GM18873 (cell line): ENCODE results near the gene ITIH1.
"Not testable (repeated sequence)": the region's sequence is repeated elsewhere in the genome, so short reads cannot be mapped to it uniquely, and the experiment has no call there.

ENCODE experiments used
- ATAC-seq: cut with Tn5 transposase; IDR thresholded peaks from one replicate; pipeline ENCODE4 v1.9.1; 2021; ENCODE audit warnings: mild to moderate bottlenecking, moderate library complexity, moderate number of reproducible peaks; ENCODE audit not compliant: unreplicated experiment, low FRiP score

Gene ITIH1

GRCh38 chr3:52777127-52777958, at the start of gene ITIH1:
Gene ITIH1, plus strand, starts transcription at chr3:52777599. Its CDS starts 17 bp downstream, at chr3:52777616.
- no peak for ATAC-seq

- ATAC-seq = not testable (repeated sequence)
These were observed 48.6 kb upstream of the ITIH1 start for GRCh38 chr3:52728753-52729152.

GRCh38 chr3:52730681-52731080, 46.7 kb upstream of the ITIH1 start:
- ATAC-seq = no peak

- no peak for ATAC-seq
These were observed 45.8 kb upstream of the ITIH1 start for GRCh38 chr3:52731590-52731989.

DNA sequence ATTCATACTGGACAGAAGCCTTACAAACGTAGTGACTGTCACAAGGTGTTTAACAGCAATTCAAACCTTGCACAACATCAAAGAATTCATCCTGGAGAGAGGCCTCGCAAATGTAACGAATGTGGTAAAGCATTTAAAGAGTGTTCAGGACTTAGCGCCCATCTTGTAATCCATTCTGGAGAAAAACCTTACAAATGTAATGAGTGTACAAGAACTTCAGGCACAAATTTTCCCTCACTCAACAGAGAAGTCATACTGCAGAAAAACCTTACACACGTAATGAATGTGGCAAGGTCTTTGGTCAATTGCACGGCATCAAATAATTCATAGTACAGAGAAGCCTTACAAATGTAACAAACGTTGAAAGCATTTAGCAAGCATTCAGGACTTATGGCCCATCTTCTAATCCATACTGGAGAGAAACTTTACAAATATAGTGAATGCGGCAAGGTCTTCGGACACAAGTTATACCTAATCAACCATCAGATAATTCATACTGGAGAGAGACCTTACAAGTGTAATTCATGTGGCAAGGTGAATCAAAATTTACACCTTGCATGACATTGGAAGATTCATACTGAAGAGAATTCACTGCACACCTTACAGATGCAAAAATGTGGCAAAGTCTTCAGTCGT, 44.0 kb upstream of the ITIH1 start:
- ATAC-seq = no peak

DNA sequence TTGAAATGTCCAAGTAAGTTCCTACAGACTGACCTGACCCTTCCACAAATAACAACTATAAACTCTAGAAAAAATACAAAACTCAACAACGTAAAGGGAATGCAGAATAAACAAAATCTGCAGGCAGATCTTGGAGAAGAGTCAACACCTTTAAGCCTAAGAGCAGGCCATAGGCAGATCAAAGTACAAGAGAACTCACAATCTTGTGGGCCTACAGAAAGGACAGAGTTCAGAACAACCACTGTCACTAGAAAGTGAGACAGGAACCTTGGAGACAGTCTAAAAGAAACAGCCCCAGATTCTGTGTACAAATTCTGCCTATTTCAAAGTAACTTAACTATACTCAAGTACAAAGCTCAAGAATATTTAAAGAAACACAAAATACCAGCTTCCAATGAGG, 37.7 kb upstream of the ITIH1 start:
- no peak for ATAC-seq

DNA sequence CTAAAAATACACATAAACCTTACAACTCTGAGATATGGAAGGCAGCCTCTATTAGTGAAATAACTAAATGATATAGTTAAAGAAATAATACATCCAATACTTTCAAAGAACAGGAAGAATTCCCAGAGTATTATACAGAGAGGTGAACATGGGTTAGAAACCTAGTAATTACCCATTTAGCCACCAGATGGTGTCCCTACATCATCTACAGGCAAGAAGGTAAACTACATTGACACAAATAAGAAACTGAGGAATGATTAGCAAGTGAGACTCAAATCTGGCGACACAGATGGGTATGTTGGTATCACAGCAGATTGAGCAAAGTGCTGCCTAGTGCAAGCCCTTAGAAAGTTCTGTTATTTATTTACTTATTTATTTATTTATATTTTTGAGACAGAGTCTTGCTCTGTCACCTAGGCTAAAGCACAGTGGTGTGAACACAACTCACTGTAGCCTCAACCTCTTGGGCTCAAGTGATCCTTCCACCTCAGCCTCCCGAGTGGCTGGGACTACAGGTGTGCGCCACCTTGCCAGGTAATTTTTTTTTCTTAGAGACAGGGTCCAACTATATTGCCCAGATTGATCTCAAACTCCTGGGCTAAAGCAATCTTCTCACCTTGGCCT, 34.9 kb upstream of the ITIH1 start:
- ATAC-seq = no peak

DNA sequence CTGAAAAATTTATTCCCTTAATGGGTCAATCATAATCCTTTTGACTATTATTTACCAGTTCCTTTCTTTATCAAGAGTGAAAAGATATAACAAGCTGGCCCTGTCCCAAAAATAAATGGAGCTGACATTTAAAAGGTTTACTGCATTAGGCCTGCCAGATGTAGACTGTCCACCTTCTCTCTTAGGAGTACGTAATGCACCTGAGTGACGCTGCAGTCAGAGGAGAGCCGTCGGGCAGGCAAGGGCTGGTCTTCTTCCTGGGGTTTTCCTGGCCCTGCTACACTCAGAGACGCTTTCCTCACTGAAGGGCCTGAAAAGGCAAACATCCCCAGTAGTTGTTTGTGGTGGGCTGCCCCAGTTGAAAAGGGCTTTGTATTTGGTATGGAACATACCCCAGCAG, 34.2 kb upstream of the ITIH1 start:
- ATAC-seq = no peak

- no peak for ATAC-seq
These were observed 33.7 kb upstream of the ITIH1 start for GRCh38 chr3:52743721-52744120.

DNA sequence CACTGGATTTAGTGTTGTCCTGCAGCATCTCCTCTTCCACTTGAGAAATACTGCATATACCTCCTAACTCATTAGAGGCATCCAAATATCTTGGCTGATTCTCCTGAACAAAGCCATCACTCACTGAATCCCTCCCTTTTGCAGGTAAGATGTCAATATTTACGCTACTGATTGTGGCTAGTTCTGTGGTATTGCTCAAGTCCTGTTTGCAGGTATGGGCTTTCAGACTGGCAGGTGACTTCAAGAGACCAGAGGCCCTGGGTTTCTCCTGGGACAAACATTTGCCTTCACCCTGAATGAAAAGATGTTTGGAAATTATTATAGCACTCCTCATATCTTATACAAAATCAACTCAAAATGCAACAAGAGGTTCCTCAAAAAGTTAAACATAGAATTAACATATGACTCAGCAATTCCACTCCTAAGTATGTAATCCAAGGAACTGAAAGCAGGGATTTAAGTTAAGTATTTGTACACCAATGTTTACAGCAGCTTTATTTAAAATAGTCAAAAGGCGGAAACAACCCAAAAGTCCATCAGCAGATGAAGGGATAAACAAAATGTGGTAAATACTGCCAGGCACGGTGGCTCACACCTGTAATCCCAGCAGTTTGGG, 25.2 kb upstream of the ITIH1 start:
- ATAC-seq = no peak

DNA sequence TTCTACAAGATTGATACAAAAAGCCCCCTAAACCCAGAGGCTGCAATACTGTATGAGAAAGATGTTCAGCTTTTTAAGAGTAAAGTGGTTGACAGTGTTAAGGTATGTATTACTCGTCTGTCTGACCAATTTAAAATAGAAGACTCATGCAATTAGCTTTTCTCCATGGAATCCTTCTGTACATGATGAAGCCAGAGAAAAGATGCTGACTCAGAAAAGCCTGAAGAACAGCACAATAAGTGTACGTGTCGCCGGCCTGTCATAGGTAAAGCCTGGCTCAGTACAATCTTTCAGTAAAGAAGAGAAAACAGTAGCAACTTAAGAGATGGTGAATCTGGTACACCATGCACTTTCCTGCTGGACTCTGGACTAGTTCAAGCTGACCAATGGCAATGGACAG, 23.0 kb upstream of the ITIH1 start:
- ATAC-seq = no peak

DNA sequence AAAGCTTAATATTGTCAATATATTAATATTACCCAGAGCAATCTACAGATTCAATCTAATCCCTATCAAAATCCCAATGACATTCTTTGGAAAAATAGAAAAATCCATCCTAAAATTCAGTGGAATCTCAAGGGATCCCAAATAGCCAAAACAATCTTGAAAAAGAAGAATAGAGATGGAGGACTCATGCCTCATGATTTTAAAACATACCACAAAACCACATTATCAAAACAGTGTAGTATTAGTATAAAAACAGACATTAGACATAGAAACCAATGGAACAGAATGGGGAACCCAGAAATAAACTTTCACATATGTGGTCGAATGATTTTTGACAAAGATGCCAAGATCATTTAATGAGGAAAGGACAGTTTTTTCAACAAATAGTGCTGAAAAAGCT, 21.3 kb upstream of the ITIH1 start:
- ATAC-seq = no peak

- no peak for ATAC-seq
These were observed 13.9 kb upstream of the ITIH1 start for GRCh38 chr3:52763466-52763865.

DNA sequence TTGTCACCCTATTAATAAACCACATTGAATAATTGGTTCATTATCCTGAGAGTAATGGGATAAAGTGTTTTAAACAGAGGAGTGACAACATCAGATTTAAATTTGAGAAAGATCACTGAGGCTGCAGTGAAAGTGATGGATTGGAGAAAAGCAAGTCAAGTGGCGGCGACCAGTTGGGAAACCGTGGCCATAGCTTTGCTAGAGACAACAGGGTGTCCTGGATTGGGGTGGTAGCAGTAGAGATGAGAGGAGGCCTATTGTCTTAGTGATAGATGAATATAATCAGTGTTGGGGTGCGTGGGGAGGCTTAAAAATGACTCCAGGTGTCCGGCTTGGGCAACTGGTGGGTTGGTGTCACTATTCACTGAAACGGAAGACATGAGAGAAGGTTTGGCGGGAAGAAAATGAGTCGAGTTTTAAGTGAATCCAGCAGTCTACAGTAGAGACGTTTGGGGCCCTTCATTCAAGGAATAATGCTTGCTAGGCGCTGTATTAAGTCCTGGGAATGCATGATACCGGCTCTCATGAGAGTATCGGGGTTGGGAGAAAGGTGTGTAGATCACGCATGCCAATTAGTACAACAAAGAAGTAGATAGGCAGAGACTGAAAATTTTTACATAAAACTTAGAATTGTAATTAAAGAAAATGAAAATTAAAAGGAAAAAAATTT, 7.5 kb upstream of the ITIH1 start:
- no peak for ATAC-seq

GRCh38 chr3:52770496-52771333, 6.7 kb upstream of the ITIH1 start, which contains the start of gene NEK4:
Gene NEK4, minus strand, starts transcription at chr3:52770940. Its CDS starts 194 bp downstream, at chr3:52770746.
- peak; percentile 79 for ATAC-seq

GRCh38 chr3:52771334-52771681, 6.1 kb upstream of the ITIH1 start:
- ATAC-seq = peak; percentile 4

DNA sequence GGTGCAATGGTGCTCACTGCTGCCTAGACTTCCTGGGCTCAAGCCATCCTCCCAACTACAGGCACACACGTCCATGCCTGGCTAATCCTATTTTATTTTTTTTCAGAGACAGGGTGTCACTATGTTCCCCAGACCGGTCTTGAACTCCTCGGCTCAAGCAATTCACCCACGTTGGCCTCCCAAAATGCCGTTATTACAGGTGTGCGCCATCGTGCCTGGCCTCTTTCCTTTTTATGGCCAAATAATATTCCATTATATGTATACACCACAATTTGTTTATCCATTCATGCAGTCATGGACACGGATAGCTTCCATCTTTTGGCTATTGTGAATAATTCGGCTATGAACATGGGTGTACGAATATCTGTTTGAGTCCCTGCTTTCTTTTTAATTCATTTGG, 5.7 kb upstream of the ITIH1 start:
- ATAC-seq = no peak

- no peak for ATAC-seq
These were observed 3.9 kb upstream of the ITIH1 start for GRCh38 chr3:52773361-52774065.

DNA sequence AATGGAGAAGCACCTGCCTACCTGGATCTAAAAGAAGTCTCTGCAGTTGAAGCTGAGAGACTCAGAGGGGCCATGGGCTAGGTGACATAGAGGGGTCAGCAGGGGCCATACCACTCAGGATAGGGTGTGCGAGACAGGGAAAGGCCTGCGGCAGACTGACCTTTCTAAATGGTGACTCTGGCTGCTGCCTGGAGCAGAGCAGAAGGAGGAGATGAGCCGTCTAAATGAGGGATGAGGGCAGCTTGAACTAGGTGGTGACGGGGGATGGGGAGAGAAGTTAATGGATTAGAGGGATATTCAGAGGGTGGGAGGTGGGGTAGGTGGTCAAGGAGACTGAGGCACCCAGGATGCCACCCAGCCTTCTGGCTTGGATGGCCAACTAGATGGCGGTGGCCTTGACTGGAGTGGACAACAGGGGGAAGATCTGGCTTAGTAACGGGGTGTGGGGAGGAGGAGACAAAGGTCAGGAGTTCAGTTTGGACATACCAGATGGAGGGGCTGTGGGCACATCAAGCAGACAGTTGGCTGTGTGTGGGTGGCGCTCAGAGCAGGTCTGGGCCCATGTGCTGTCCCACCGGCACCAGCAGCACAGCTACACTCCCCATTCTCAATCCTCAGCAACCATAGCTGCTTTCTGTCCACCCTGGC, 3.2 kb upstream of the ITIH1 start:
- ATAC-seq = no peak
